IPS-11a (cell line): ENCODE data around the gene GFAP.
"Not testable (repeated sequence)": the region's sequence is repeated elsewhere in the genome, so short reads cannot be mapped to it uniquely, and the experiment has no call there.

ENCODE experiments used
- H3K4me3 ChIP-seq: one replicate; pipeline ENCODE4 v1.5.1; 2013; ENCODE audit warnings: low read depth, low read length, control low read depth

GFAP gene

DNA sequence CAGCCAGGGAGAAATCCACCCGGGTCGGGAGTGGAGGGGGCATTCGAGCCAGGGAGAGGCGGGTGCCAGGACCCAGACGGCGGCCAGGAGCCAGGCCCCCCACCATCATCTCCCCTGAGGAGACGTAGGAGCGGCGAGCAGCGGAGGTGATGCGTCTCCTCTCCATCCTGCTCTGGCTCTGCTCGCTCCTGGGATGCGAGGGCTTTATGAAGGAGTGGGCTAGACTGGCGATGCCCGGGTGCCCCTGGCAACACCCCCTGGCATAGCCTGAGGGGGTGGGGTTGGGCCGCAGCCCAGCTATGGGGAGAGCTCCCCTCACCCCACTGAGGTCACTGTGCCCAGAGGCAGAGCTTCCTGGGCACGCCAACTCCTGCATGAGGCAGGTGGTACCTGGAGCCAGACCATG lies at the start of gene GFAP:
Gene GFAP, minus strand, starts transcription at position 180 of the 406 bp plus-strand sequence. Its CDS starts 14 bp downstream, at position 166.
- no peak within 1 kb of the TSS for H3K4me3 ChIP-seq

DNA sequence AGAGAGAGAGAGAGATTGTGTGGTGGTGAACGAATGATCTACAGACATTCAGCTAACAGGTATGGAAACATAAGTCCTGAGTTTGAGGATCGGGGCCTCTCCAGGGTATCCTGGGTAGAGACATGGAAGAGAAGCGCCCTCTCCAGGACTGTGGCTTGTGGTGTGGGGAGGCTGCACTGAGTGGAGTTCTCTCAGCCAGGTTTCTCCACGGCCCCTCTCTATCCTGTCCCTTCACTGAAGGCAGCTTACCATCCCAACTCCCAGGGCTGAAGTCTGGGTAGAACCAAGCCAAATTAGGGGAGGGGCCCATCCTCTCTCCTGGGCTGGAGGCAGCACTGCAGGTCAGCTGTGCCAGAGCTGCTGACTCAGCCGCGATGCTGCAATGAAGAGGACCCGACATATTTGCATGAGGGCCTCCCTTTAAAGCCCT lies 46.6 kb upstream of the GFAP start:
- H3K4me3 ChIP-seq = no peak overlapping the region

DNA sequence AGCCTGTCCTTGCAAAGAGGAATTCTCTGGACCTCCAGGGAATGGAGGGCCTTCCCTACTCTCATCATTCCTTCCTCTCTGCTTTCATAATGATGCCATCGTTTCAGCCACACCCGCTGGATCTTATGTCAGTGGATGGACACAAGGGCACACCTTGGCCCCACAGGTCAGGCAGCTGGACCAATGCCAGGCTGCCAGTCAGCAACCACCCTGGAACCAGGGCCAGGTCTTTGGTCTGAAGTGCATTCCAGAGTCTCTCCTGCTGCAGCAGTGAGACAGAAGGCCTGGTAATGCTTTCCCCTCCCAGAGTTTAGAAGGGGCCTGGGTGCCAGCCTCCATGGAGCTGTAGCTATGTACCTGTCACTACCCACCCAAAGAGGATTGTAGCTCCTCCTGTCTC lies 45.4 kb upstream of the GFAP start:
- H3K4me3 ChIP-seq = no peak overlapping the region

DNA sequence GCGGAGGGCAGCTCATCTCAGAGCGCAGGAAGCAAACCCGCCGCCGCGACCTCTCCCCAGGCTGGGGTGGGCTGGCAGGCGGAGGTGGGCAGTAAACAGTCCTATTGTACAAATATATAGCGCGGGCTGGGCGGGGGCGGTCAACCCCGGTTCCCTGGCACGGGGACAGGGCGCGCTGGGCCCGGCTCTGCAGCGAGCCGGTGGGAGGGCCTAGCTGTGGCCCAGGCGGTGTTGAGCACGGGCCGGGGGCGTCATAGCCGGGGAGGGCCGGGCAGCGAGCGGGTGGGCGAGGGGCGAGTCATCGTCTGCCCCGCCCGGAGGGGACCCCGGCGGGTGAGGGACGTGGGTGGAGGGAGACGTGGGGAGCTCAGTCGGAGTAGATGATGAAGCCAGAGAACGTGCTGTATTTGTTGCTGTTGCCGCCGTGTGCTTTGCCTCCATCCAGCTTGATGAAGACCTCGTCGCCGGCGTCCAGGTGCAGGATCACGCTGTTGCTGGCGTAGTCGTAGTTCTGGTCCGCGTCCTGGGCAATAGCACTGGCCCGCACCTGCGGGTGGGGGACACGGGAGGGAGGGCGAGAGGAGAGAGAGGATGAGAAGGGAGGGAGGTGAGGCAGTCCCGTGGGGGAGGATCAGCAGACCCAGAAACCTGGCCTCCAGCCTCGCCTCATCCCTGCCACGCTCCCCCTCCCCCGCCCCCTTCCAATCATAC lies 44.7 kb upstream of the GFAP start:
- no peak overlapping the region for H3K4me3 ChIP-seq

DNA sequence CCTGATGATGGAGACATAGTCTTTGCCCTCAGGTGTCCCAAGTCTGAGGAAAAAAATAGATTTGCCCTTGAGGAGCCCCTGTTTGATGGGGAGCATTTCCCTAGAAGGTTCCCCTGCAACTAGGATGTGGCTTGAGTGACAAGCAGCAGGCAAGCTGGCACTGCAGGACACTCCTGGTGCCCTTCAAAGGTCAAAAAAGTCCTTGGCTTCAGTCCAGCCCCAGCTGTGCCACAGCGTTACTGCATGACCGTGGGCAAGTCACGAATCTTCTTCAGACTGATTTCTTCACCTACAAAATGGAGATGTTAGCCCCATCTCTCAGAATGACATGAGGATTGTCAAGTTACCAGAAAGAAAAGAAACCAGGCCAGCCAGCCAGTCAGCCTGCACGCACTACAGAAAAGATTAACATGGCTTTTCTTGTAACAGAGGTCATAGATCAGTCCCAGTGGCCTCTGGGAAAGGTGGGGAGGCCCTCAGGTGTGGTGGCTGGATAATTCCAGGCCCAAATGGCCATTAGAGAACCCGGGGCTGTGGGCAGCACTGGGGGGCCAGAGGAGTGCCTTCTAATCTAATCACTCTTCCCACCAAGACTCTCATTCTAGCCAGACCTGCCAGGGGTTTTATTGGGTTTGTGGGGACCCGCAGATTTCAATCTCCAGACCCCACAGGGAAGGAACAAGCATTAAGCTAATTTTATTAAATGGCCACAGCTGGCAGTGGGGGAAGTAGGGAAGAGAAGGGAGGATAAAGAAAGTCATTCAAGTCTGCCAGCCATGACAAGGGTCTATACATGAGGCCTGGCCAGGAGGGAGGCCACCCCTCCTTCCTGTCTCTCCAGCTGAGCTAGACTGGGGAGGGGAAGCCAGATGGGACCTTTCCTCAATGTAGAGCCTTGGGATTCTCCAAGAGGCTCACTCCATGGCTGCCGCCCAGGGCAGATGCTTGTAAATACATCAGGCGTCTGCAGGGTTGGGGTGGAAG lies 42.0 kb upstream of the GFAP start:
- H3K4me3 ChIP-seq = no peak overlapping the region

DNA sequence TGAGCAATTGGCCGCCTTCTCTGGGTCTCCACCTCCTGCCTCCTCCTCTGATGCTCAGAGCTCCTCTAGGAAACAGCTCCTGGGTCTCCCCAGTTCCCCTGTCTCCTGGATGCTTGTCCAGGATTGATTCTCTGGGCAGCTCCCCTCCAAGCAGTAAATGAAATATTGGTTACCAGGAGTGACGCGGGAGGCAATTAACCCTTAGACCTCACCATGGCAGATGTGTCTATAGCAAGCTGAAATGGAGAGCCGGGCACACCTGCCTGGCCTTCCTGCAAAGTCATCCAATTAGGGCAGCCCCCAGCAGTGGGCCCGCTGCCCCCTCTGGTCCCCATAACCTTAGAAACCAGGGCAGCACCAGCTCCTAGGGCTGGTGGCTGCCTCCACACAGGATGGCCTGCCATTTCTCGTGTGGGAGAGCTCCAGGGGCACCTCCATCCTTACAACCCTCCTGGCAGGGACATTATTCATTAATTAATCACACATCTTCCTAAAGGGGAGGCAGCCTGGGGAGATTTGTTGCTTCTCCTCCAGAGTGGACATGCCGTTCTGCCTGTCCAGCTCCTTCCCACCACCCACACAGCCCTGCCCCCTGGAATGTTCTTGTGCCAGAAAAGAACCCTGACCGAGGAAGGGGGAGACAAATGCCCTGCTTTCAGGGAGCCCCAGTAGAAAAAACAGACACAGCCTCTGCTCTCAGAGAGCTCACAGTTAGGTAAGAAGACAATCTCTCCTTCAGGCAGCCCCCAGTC lies 40.5 kb upstream of the GFAP start:
- H3K4me3 ChIP-seq = no peak overlapping the region

DNA sequence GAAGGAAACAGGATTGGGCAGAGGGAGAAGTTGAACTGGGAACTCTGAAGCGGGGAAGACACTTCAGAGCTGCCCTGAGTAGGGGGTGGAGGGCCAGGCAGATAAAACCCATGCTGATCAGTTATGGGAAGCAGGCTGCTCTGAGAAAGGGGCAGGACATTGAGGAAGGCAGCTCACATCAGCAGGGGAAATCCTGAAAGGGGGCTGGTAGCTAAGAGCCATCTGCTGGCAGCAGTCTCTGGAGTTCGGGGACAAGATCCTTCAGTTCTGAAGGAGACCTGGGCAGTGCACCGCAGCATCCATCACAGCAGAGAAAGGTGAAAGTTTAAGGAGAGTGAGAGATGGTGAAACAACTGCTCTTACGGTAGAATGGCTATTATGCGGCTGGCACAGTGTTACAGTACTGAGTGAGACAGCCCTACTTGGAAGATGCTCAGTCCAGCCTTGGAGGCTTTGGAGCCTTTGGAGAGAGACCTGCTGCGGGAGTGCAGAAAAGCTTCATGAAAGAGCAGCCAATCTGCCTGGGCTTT lies 37.7 kb upstream of the GFAP start:
- H3K4me3 ChIP-seq = no peak overlapping the region

DNA sequence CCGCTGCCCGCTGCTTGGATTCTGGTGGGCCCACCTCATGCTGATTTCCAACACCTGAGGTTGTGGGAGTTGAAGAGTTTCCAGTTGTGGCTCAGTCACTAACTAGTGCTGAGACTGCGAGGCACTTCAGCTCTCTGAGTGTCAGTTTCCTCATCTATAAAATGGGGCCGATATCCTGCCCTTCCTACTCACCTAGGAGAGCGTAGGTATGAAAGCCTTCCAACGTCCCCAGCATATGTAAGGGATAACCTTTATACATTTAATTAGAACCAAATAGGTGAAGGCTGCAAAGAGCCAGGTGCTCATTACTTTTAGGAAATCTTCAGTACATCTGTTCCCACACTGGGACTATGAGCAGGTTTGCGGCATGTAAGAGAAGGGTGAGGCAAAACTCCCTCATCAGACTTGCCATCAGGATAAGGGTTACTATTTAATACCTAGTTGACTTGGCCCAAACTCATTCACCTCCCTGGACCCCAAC lies 33.1 kb upstream of the GFAP start:
- H3K4me3 ChIP-seq = peak overlapping the region; percentile 95

DNA sequence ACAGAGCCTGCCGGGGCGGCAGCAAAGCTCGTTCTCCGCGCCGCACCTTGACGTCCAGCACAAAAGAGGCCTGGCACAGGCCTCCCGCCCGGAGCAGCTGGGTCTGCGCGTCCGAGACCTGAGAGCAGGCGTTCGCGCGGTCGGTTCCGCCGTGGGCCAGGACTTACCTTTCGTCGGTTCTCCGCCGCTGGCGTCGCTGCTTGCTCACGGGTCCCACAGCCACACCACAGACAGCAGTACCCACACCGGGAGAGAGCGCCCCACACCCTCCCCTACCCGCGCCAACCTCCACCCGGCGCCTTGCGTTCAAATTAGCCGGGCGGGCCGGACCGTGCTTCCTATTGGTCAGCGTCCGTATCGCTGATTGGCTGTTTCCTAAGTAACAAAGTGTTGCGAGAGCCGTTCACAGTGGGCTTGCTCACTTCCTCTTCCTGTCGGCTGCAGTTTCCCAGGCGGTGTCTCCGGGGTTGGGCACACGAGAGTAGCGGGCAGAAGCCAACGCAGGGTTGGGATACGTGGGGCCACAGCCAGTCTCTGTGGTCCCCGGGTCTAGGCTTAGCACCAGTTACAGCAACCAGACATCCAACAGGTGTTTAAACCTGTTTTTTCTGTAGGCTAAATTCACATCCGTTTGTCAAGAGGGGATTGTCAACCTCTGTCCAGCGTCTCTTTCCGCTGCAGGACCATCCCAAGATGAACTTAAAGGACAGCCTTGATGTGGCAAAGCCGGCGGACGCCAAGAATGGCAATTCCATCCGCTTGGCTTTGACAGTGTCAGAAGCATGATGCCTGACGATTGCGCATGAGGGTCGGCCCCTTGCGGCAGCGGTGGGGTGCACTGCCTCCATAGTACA lies 32.4 kb upstream of the GFAP start, which contains the start of gene KIF18B:
Gene KIF18B, minus strand, starts transcription at position 313 of the 854 bp plus-strand sequence. CDS start 11,429 bp downstream, outside the sequence.
- H3K4me3 ChIP-seq = peak within 1 kb of the TSS; percentile 95

DNA sequence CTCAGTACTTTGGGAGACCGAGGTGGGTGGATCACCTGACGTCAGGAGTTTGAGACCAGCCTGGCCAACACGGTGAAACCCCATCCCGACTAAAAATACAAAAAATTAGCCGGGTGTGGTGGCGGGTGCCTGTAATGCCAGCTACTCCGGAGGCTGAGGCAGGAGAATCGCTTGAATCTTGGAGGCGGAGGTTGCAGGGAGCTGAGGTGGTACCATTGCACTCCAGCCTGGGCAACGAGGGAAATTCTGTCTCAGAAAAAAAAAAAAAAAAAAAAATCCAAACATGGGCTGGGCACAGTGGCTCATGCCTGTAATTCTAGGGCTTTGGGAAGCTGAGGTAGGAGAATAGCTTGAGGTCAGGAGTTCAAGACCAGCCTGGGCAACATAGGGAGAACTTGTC lies 30.4 kb upstream of the GFAP start:
- not testable (repeated sequence) for H3K4me3 ChIP-seq

DNA sequence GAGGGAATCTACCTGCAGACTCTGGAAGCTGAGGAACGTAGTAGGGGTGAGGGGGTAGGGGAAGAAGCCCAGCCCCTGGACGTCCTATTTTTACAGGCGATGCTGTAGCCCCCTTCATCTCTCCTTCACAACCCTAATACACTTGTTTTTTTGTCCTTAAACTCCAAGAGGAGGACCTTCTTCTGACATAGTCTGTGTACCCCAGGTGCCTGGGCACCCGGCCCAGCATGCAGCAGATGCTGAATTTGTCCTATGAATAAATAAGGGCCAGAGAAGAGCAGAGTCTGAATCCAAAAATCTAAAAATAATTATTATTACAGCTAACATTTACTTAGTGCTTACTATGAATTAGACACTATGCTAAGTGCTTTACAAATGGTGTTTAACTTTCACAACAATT lies 27.2 kb upstream of the GFAP start:
- H3K4me3 ChIP-seq = no peak overlapping the region

DNA sequence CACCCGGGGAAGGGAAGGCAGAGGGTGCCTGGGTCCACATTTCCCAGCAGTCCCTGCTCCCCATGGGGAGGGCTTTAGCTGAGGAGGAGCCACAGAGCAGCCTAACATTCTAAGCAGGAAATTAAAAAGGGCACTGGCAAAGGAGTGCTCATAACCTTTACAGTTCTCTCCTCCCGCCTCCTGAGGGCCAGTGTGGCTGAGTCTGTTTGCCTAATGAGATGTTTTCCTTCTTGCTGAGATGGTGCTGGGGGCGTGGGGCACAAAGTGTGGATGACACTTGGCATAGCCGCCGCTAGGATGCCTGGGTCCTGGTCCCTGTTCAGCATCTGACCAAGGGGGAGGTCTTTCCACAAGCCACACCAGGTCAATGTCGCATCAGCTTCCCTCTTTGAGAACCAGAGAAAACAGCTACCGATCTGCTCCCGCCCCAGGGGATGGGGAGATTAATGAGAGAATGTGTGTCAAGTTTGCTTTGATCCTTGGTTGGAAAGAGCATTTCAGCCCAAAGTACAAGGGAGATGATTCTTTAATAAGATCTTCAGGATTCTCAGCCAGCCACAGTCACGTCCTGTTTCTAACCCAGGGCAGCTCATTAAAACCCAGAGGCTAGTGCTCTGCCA lies 26.5 kb upstream of the GFAP start:
- no peak overlapping the region for H3K4me3 ChIP-seq

DNA sequence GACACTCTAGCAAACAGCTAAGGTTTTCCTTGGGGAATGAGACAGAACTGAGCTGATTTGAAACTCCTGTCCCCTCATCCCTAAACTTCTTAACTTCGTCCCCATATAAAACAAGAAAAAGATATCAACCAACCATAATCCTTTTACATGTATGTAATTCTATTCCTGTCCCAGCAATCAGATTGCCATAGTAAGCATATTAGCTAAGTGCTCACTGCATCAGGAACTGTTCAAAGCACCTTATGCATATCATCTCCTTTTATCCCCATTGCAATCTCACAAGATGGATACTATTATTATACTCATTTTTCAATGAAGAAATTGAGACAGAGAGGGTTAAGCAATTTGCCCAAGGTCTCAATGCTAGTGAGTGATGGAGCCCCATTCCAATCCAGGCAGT lies 25.5 kb upstream of the GFAP start:
- no peak overlapping the region for H3K4me3 ChIP-seq

DNA sequence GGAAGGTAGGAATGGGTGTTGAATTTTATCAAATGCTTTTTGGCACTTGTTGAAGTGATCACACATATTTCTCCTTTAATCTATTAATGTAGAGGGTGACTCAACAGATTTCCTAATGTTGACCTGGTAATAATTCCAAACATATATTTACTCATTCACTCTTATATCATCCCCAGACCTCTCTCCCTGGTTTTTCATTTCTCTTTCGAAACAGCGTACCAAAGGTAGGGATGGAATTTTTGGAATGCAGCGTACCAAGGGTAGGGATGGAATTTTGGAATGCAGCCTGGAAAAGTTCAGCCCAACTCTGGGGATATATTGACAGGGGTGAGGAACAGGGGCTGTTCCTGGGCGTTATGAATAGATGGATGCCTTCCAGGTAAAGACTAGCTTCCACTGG lies 25.0 kb upstream of the GFAP start:
- H3K4me3 ChIP-seq = no peak overlapping the region

DNA sequence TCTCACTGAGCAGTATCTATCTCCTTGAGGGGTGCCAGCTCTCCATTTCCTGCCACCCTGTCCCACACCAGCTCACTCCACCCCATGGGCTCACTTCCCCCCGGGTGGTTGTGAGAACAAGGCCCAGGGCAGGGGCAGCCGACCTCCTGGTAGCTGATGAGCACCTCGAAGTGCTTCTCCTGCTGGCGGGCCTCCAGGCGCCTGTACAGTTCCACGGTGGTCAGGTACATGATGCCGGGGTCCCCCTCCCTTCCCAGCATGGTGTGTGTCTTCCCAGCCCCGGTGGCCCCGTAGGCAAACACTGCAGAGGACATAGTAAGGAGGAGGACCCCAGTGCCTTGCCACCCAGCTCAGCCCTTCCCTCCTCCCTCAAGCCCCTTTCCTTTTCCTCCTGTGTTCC lies 19.8 kb upstream of the GFAP start:
- H3K4me3 ChIP-seq = no peak overlapping the region

DNA sequence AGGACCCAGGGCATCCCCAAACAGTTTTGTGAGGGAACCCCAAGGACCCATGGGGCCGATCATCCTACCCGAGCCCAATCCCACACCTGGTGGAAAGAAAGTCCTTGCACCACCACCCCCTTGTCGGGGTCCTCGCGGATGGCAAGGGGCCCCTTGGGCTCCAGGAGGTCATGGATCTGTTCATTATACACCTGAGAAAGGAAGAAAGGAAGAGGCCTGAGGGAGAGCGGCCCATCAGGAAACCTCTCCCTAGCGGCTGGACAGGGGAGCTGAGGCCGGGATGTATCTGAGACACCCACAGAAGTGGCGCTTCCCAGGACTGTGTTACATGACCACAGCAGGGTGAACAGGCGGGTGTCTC lies 19.4 kb upstream of the GFAP start:
- no peak overlapping the region for H3K4me3 ChIP-seq

DNA sequence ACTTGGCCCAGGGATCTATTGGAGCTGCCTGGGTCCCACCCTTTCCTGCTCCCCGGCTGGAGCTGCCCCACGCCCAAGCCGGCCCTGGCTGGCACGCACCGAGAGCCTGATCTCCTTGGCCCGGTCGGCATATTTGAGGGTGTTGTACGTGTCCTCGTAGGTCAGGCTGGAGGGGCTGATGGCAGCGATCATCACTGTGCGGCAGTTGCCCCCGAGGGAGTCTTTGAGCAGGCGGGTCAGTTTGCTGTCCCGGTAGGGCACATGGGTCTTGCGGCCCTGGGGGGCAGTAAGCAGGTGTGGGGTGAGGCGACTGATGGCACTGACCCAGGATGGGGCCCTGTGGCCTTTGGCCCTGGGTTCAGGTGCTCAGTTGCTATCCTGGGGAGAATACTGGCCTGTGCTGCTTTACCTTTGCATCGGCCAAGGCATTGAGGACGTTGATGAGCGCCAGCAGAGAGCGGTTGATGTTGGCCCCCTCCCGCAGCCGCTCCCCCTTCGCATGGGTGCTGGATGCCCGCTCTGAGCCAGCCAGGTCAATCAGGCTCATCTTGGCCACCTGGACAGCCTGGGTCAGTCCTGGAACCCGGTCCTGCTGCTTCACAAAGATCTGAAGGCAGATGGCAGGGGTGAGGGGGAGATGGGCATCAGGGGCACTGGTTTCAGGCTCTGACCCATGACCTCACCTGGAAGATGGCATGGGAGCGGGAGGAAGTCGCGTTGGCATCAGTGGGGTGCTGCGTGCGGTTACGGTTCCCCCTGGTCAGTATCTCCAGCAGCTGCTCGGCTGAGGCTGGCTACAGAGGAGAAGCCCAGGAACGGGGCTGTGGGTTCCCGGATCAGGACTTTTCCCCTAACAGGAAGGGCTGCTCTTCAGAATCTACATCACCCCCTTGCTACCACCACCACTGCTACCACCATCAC lies 18.8 kb upstream of the GFAP start:
- H3K4me3 ChIP-seq = no peak overlapping the region

DNA sequence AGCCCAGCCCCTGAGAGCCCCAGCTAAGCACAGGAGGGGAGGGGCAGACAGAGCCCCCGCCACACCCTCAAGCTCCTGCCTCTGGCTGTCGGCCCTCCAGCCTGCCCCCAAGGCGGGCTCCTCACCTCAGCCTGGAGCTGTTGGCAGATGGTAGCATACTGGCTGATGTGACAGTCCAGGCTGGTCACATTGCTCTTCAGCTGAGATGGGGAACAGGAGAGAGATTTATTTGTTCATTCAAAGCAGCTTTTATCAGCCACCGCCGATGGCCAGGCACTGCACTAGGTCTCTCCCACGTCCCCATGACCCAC lies 17.4 kb upstream of the GFAP start:
- no peak overlapping the region for H3K4me3 ChIP-seq
